H9 (cell line): ENCODE data around the gene SKAP1. TPM values are rescaled to one million over a fixed set of nuclear protein-coding genes. Genes with fewer than 3 reads are reported as not detected.

Experiments used
- DNase-seq: peaks from one replicate; pipeline ENCODE4 v3.0.0-alpha.2; 2017
- H2AFZ ChIP-seq: one replicate; pipeline ENCODE4 v1.6.1; 2013; ENCODE audit warnings: mild to moderate bottlenecking, low read length, control low read depth, moderate library complexity
- H2AK5ac ChIP-seq: 2 replicates; pipeline ENCODE4 v1.6.1; 2013; ENCODE audit warnings: low read length, control low read depth, mixed read lengths; ENCODE audit not compliant: insufficient read length
- H2BK120ac ChIP-seq: one replicate; pipeline ENCODE4 v1.6.1; 2013; ENCODE audit warnings: low read depth, mild to moderate bottlenecking, low read length, control low read depth, inconsistent platforms; ENCODE audit not compliant: poor library complexity, severe bottlenecking
- H2BK12ac ChIP-seq: 2 replicates; pipeline ENCODE4 v1.6.1; 2013; ENCODE audit warnings: low read length, control low read depth, mixed read lengths, low read depth; ENCODE audit not compliant: insufficient read length
- H2BK15ac ChIP-seq: 2 replicates; pipeline ENCODE4 v1.6.1; 2013; ENCODE audit warnings: low read depth, low read length, control low read depth
- H2BK20ac ChIP-seq: one replicate; pipeline ENCODE4 v1.6.1; 2013; ENCODE audit warnings: low read depth, mild to moderate bottlenecking, low read length, control low read depth, inconsistent platforms; ENCODE audit not compliant: poor library complexity, severe bottlenecking
- H2BK5ac ChIP-seq: 2 replicates; pipeline ENCODE4 v1.6.1; 2013; ENCODE audit warnings: low read length, control low read depth, mixed read lengths; ENCODE audit not compliant: insufficient read length
- H3K14ac ChIP-seq: 2 replicates; pipeline ENCODE4 v1.6.1; 2013; ENCODE audit warnings: low read length, control low read depth; ENCODE audit not compliant: insufficient read depth
- H3K18ac ChIP-seq: 2 replicates; pipeline ENCODE4 v1.6.1; 2013; ENCODE audit warnings: low read depth, mild to moderate bottlenecking, mixed read lengths, low read length, control low read depth; ENCODE audit not compliant: insufficient read length
- H3K23ac ChIP-seq: 2 replicates; pipeline ENCODE4 v1.6.1; 2013; ENCODE audit warnings: low read length, control low read depth, mixed read lengths, low read depth; ENCODE audit not compliant: insufficient read length
- H3K23me2 ChIP-seq: 2 replicates; pipeline ENCODE4 v1.6.1; 2013; ENCODE audit warnings: low read depth, mild to moderate bottlenecking, mixed read lengths, low read length, control low read depth; ENCODE audit not compliant: insufficient read length, poor library complexity, severe bottlenecking
- H3K27ac ChIP-seq: 2 replicates; pipeline ENCODE4 v1.5.1; 2013; ENCODE audit warnings: low read length, control low read depth, mixed read lengths, low read depth; ENCODE audit not compliant: insufficient read length
- H3K27me3 ChIP-seq: 2 replicates; pipeline ENCODE4 v1.6.1; 2013; ENCODE audit warnings: low read length, control low read depth, inconsistent platforms; ENCODE audit not compliant: insufficient read depth
- H3K4ac ChIP-seq: 2 replicates; pipeline ENCODE4 v1.6.1; 2013; ENCODE audit warnings: low read depth, mild to moderate bottlenecking, control low read depth, inconsistent platforms, low read length, moderate library complexity
- H3K4me1 ChIP-seq: 2 replicates; pipeline ENCODE4 v1.6.1; 2013; ENCODE audit warnings: low read length, control low read depth, inconsistent platforms; ENCODE audit not compliant: insufficient read depth
- H3K4me2 ChIP-seq: 2 replicates; pipeline ENCODE4 v1.6.1; 2013; ENCODE audit warnings: low read length, control low read depth, mixed read lengths; ENCODE audit not compliant: insufficient read length, insufficient read depth
- H3K56ac ChIP-seq: 2 replicates; pipeline ENCODE4 v1.6.1; 2013; ENCODE audit warnings: low read depth, mild to moderate bottlenecking, mixed read lengths, low read length, control low read depth; ENCODE audit not compliant: insufficient read length
- H3K79me1 ChIP-seq: 2 replicates; pipeline ENCODE4 v1.6.1; 2013; ENCODE audit warnings: low read depth, mild to moderate bottlenecking, moderate library complexity, low read length, control low read depth, inconsistent platforms; ENCODE audit not compliant: insufficient read depth, poor library complexity, severe bottlenecking
- H3K79me2 ChIP-seq: 2 replicates; pipeline ENCODE4 v1.6.1; 2013; ENCODE audit warnings: low read length, control low read depth, inconsistent platforms; ENCODE audit not compliant: insufficient read depth
- H3K9ac ChIP-seq: 2 replicates; pipeline ENCODE4 v1.6.1; 2013; ENCODE audit warnings: low read length, control low read depth, mixed read lengths; ENCODE audit not compliant: insufficient read length; ENCODE audit errors: extremely low read depth
- H3K9me3 ChIP-seq: one replicate; pipeline ENCODE4 v1.6.1; 2013; ENCODE audit warnings: low read depth, low read length, inconsistent platforms; ENCODE audit not compliant: control insufficient read depth
- H3T11ph ChIP-seq: one replicate; pipeline ENCODE4 v1.6.1; 2013; ENCODE audit warnings: mild to moderate bottlenecking, low read length, control low read depth, inconsistent platforms
- H4K20me1 ChIP-seq: one replicate; pipeline ENCODE4 v1.6.1; 2013; ENCODE audit not compliant: control insufficient read depth, insufficient read length, insufficient read depth
- H4K5ac ChIP-seq: 2 replicates; pipeline ENCODE4 v1.6.1; 2013; ENCODE audit warnings: low read depth, mild to moderate bottlenecking, mixed read lengths, low read length, control low read depth; ENCODE audit not compliant: insufficient read length
- H4K8ac ChIP-seq: replicated peaks from 2 replicates; pipeline ENCODE4 v1.6.1; 2013; ENCODE audit warnings: low read length, control low read depth, mixed read lengths, low read depth; ENCODE audit not compliant: insufficient read length
- H4K91ac ChIP-seq: 2 replicates; pipeline ENCODE4 v1.6.1; 2013; ENCODE audit warnings: low read depth, mild to moderate bottlenecking, moderate library complexity, mixed read lengths, low read length, control low read depth; ENCODE audit not compliant: insufficient read length
- H3K27ac Mint-ChIP-seq, 3 experiments: 2 replicates in 2 of 3; 3 replicates in 1 of 3; pipeline ENCODE4 v1.8.0; 2020 to 2021; ENCODE audit warnings: mixed read lengths in 3 of 3, mild to moderate bottlenecking in 1 of 3, moderate library complexity in 1 of 3
- H3K27me3 Mint-ChIP-seq: 2 replicates; pipeline ENCODE4 v1.8.0; 2021; ENCODE audit warnings: low read depth, mild to moderate bottlenecking, moderate library complexity, mixed read lengths
- H3K36me3 Mint-ChIP-seq, 3 experiments: 2 replicates in 2 of 3; 3 replicates in 1 of 3; pipeline ENCODE4 v1.8.0; 2020 to 2021; ENCODE audit warnings: low read depth in 3 of 3, mixed read lengths in 3 of 3; ENCODE audit not compliant: insufficient read depth in 1 of 3
- H3K4me1 Mint-ChIP-seq, 2 experiments: 2 replicates each; pipeline ENCODE4 v1.8.0; 2020; ENCODE audit warnings: mixed read lengths in 2 of 2
- H3K4me3 Mint-ChIP-seq, 2 experiments: 2 replicates in 1 of 2; 3 replicates in 1 of 2; pipeline ENCODE4 v1.8.0; 2020 to 2021; ENCODE audit warnings: mild to moderate bottlenecking in 2 of 2, mixed read lengths in 2 of 2, moderate library complexity in 1 of 2
- H3K9me3 Mint-ChIP-seq, 2 experiments: 2 replicates in 1 of 2; 3 replicates in 1 of 2; pipeline ENCODE4 v1.8.0; 2020; ENCODE audit warnings: mild to moderate bottlenecking in 2 of 2, mixed read lengths in 2 of 2, moderate library complexity in 1 of 2
- WGBS: extraction: QIAGEN DNeasy Blood & Tissue Kit; methylation state at CpG from one replicate; pipeline ENCODE4 v1.1.7; 2013; ENCODE audit warnings: missing lambda C conversion rate, low lambda C conversion rate, mixed read lengths; ENCODE audit not compliant: insufficient read length; ENCODE audit errors: extremely low coverage; 5-methylcytosine and 5-hydroxymethylcytosine counted together
- total RNA-seq: library from RNA; stranded (reverse); gene quantifications from 2 replicates; pipeline ENCODE4 v1.2.1, GENCODE V29; 2021
- TF ChIP-seq, protein P1 (sequence below): fragments of 200-600 bp; sonication (generic); conservative IDR thresholded peaks from 3 replicates; pipeline ENCODE4 v1.8.0; 2021; ENCODE audit warnings: antibody characterized with exemption, mild to moderate bottlenecking

The SKAP1 gene
- total RNA-seq, 1 experiment from 2014 or later, result not detected

- no peak overlapping the region for H2BK5ac ChIP-seq
- H3K23ac ChIP-seq, result no peak overlapping the region
- H2AK5ac ChIP-seq, result no peak overlapping the region
- Mint-ChIP-seq H3K4me1 (peaks cover 17 to 25% of the 10 kb centered on the region in 2 experiments), H3K27ac (no peak overlapping the region), H3K27me3 (no peaks in the 10 kb centered on the region; the same call in 1 of the 2 replicates), H3K36me3 (no peaks in the 10 kb centered on the region), H3K9me3 (no peaks in the 10 kb centered on the region), H3K4me3 (no peak overlapping the region)
- H3K79me2 ChIP-seq, result no peaks in the 10 kb centered on the region
- no peaks in the 10 kb centered on the region; the same call in 1 of the 2 replicates for H3K27me3 ChIP-seq
- H3K9me3 ChIP-seq, result no peaks in the 10 kb centered on the region
- no peaks in the 10 kb centered on the region for H4K20me1 ChIP-seq
- H4K8ac ChIP-seq, result no peak overlapping the region
- no peak overlapping the region for H4K5ac ChIP-seq
- H3K23me2 ChIP-seq, result no peaks in the 10 kb centered on the region
- no CpG with 5 or more reads among the region's 5 CpGs for WGBS
- H3K4me1 ChIP-seq, result peaks cover 6% of the 10 kb centered on the region
- H2BK12ac ChIP-seq, result no peak overlapping the region
- H3K79me1 ChIP-seq, result no peaks in the 10 kb centered on the region
- no peak overlapping the region for H4K91ac ChIP-seq
- no peak overlapping the region for H2BK15ac ChIP-seq
- no peak overlapping the region for H3K56ac ChIP-seq
- H3K27ac ChIP-seq, result no peak overlapping the region
- TF ChIP-seq, protein P1, sequence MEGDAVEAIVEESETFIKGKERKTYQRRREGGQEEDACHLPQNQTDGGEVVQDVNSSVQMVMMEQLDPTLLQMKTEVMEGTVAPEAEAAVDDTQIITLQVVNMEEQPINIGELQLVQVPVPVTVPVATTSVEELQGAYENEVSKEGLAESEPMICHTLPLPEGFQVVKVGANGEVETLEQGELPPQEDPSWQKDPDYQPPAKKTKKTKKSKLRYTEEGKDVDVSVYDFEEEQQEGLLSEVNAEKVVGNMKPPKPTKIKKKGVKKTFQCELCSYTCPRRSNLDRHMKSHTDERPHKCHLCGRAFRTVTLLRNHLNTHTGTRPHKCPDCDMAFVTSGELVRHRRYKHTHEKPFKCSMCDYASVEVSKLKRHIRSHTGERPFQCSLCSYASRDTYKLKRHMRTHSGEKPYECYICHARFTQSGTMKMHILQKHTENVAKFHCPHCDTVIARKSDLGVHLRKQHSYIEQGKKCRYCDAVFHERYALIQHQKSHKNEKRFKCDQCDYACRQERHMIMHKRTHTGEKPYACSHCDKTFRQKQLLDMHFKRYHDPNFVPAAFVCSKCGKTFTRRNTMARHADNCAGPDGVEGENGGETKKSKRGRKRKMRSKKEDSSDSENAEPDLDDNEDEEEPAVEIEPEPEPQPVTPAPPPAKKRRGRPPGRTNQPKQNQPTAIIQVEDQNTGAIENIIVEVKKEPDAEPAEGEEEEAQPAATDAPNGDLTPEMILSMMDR, result no peak
- H2AFZ ChIP-seq, result no peak overlapping the region
- H3K9ac ChIP-seq, result no peak overlapping the region
- H2BK20ac ChIP-seq, result no peak overlapping the region
- H3K18ac ChIP-seq, result no peak overlapping the region
- H3K4ac ChIP-seq, result no peak overlapping the region
- DNase-seq, result no peak
- H3K4me2 ChIP-seq, result no peak overlapping the region
- no peak overlapping the region for H3K14ac ChIP-seq
- no peak overlapping the region for H3T11ph ChIP-seq
- H2BK120ac ChIP-seq, result no peak overlapping the region
Observed at GRCh38 chr17:48175692-48176470, 254.1 kb downstream of the SKAP1 start.
